PC-9 (cell line): Measurements from ENCODE around the gene CCDC8.

Experiments
- CTCF ChIP-seq: fragments of 200-600 bp; sonication (generic); conservative IDR thresholded peaks from 2 replicates; pipeline ENCODE4 v1.6.1; 2017; ENCODE audit warnings: mixed run types, antibody characterized with exemption, mild to moderate bottlenecking, moderate library complexity
- EZH2 ChIP-seq: fragments of 200-600 bp; sonication (generic); IDR thresholded peaks from 2 replicates; pipeline ENCODE4 v1.8.0; 2017; ENCODE audit warnings: antibody characterized with exemption, low read depth

- TF ChIP-seq CTCF = no peak
- no peak for TF ChIP-seq EZH2
Observed at GRCh38 chr19:46442808-46443450, 29.6 kb upstream of the CCDC8 start.
